T-helper 2 cell treated with Interferon-gamma antibody and Interleukin-4, amounts not matched to agents 5 μg/mL and 100 μg/mL, for 36 hours (primary cell): ENCODE measurements around the gene ANXA9.

ENCODE experiments used
- DNase-seq: peaks from one replicate; pipeline ENCODE4 v3.0.0; 2021; ENCODE audit warnings: low spot score
- H3K27ac Mint-ChIP-seq: one replicate; pipeline ENCODE4 v1.8.0; 2021; ENCODE audit warnings: mild to moderate bottlenecking, mixed read lengths
- H3K27me3 Mint-ChIP-seq: one replicate; pipeline ENCODE4 v1.8.0; 2021; ENCODE audit warnings: low read depth, mixed read lengths
- H3K36me3 Mint-ChIP-seq: one replicate; pipeline ENCODE4 v1.8.0; 2021; ENCODE audit warnings: low read depth, mixed read lengths
- H3K4me1 Mint-ChIP-seq: one replicate; pipeline ENCODE4 v1.8.0; 2021; ENCODE audit warnings: low read depth, mixed read lengths
- H3K4me3 Mint-ChIP-seq: one replicate; pipeline ENCODE4 v1.8.0; 2022; ENCODE audit warnings: mild to moderate bottlenecking, moderate library complexity, mixed read lengths
- H3K9me3 Mint-ChIP-seq: one replicate; pipeline ENCODE4 v1.8.0; 2021; ENCODE audit warnings: mixed read lengths

Gene ANXA9

GRCh38 chr1:151003180-151003579 lies 21.1 kb downstream of the ANXA9 start:
- Mint-ChIP-seq H3K27ac (peak overlapping the region; percentile 80), H3K36me3 (peaks cover 19% of the 10 kb centered on the region), H3K27me3 (no peaks in the 10 kb centered on the region), H3K4me3 (peak overlapping the region; percentile 76), H3K9me3 (no peaks in the 10 kb centered on the region), H3K4me1 (peaks cover 62% of the 10 kb centered on the region)
- DNase-seq = no peak

DNA sequence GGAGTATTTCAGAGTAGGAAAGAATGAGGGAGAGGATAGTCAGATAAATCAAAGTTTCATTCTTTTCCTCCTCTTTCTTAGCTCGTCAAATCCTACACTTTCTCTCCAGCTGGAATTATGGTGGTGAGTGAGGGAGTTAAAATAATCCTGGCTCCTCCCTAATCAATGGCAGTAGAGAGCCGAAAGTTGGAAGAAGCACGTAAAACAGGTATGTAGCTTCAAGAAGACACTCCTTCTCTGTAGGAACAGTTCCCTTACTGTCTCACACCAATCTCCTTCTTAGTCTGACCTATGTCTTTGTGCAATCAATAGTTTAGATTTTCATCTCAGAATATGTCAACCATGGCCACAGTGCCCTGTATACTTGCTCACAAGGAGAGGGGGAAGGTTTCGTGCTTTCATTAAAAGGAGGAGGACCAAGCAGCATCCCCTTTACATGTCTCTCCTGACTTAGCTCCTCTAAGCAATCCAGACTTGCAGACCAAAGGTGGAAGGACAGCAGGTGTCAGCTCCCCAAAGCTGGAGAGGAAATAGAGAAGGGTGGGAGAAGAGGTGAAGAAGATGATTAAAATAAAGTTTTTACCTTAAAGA lies 23.7 kb downstream of the ANXA9 start:
- no peak for DNase-seq
- no peaks in the 10 kb centered on the region for H3K9me3 Mint-ChIP-seq
- H3K36me3 Mint-ChIP-seq = peaks cover 17% of the 10 kb centered on the region
- H3K4me1 Mint-ChIP-seq = peaks cover 69% of the 10 kb centered on the region
- no peaks in the 10 kb centered on the region for H3K27me3 Mint-ChIP-seq
- H3K4me3 Mint-ChIP-seq = peak overlapping the region; percentile 98
- H3K27ac Mint-ChIP-seq = peak overlapping the region; percentile 92

- Mint-ChIP-seq H3K27me3 (no peaks in the 10 kb centered on the region), H3K36me3 (peaks cover 13% of the 10 kb centered on the region), H3K4me3 (peak within 1 kb of the TSS; percentile 98), H3K4me1 (peaks cover 71% of the 10 kb centered on the region), H3K9me3 (no peaks in the 10 kb centered on the region), H3K27ac (peak within 1 kb of the TSS; percentile 92)
- DNase-seq = peak; percentile 36
Observed at GRCh38 chr1:151006327-151007052, 24.4 kb downstream of the ANXA9 start, which contains the start of gene MINDY1. MINDY1 (minus strand) TSS chr1:151006902; CDS start chr1:151002617, 4,285 bp downstream.

- peaks cover 64% of the 10 kb centered on the region for H3K4me1 Mint-ChIP-seq
- no peaks in the 10 kb centered on the region for H3K27me3 Mint-ChIP-seq
- no peaks in the 10 kb centered on the region for H3K9me3 Mint-ChIP-seq
- peaks cover 4% of the 10 kb centered on the region for H3K36me3 Mint-ChIP-seq
- H3K4me3 Mint-ChIP-seq = peak overlapping the region; percentile 98
- peak overlapping the region; percentile 92 for H3K27ac Mint-ChIP-seq
- no peak for DNase-seq
Observed at GRCh38 chr1:151007853-151008243, 25.8 kb downstream of the ANXA9 start.

GRCh38 chr1:151008244-151009205 lies 26.4 kb downstream of the ANXA9 start, which contains the start of gene PRUNE1:
PRUNE1 (plus strand) TSS chr1:151008449; CDS start chr1:151008633, 184 bp downstream.
- Mint-ChIP-seq H3K27ac (peak within 1 kb of the TSS; percentile 92), H3K4me1 (peaks cover 60% of the 10 kb centered on the region), H3K9me3 (no peaks in the 10 kb centered on the region), H3K36me3 (peaks cover 3% of the 10 kb centered on the region), H3K4me3 (peak within 1 kb of the TSS; percentile 98), H3K27me3 (no peaks in the 10 kb centered on the region)
- DNase-seq = peak; percentile 96

GRCh38 chr1:151009206-151009587 lies 27.1 kb downstream of the ANXA9 start:
- Mint-ChIP-seq H3K27ac (peak overlapping the region; percentile 92), H3K9me3 (no peaks in the 10 kb centered on the region), H3K4me1 (peaks cover 56% of the 10 kb centered on the region), H3K36me3 (peaks cover 3% of the 10 kb centered on the region), H3K4me3 (peak overlapping the region; percentile 98), H3K27me3 (no peaks in the 10 kb centered on the region)
- no peak for DNase-seq

DNA sequence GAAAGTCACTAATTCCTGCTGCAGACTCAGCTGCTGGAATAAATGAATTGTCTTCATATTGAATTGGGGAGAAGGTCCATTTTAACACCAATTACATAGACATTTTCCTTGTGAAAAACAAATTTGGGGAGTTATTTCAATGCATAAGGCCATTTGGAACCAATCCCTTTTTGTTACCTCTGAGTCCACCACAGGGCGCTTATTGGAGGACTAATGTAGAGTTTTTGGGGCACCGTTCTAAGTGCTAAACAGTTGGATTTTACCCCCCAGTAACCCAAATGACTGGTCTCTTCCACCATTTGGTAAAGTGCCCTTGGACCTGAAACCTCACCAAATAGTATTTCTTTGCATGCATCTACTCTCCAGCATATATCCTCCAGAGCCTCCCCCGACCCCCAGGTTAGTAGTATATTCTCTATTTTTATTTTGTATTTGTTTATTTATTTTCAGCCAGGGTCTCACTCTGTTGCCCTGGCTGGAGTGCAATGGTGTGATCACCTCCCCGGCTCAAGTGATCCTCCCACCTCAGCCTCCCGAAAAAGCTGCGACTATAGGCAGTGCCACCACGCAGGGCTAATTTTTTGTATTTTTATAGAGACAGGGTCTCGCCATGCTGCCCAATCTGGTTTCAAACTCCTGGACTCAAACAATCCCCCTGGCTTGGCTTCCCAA lies 27.7 kb downstream of the ANXA9 start:
- Mint-ChIP-seq H3K36me3 (peaks cover 3% of the 10 kb centered on the region), H3K27me3 (no peaks in the 10 kb centered on the region), H3K4me1 (peaks cover 52% of the 10 kb centered on the region), H3K27ac (no peak overlapping the region), H3K9me3 (no peaks in the 10 kb centered on the region), H3K4me3 (peak overlapping the region; percentile 98)
- no peak for DNase-seq

DNA sequence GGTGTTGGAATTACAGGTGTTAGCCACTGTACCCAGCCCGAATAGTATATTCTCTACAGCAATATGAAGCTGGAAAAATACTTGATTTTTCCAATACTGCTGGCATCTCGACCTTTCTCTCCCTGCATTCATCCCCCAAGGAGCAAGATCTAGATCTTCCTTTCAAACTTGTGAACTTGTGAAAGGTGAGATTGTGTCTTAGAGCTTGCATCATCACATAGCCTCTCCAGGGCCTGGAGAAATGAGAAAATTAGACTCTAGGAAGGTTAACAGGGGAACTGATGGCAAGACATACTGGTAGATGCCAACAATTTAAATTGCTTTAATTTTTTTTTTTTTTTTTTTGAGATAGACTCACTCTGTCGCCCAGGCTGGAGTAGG lies 28.2 kb downstream of the ANXA9 start:
- no peaks in the 10 kb centered on the region for H3K27me3 Mint-ChIP-seq
- no peak overlapping the region for H3K27ac Mint-ChIP-seq
- peaks cover 3% of the 10 kb centered on the region for H3K36me3 Mint-ChIP-seq
- H3K4me3 Mint-ChIP-seq = peak overlapping the region; percentile 13
- no peaks in the 10 kb centered on the region for H3K9me3 Mint-ChIP-seq
- DNase-seq = no peak
- H3K4me1 Mint-ChIP-seq = peaks cover 49% of the 10 kb centered on the region

GRCh38 chr1:151011154-151011850 lies 29.2 kb downstream of the ANXA9 start:
- DNase-seq = no peak
- Mint-ChIP-seq H3K36me3 (peaks cover 3% of the 10 kb centered on the region), H3K27me3 (no peaks in the 10 kb centered on the region), H3K4me1 (peaks cover 39% of the 10 kb centered on the region), H3K27ac (peak overlapping the region; percentile 54), H3K4me3 (peak overlapping the region; percentile 43), H3K9me3 (no peaks in the 10 kb centered on the region)

- no peak for DNase-seq
- H3K36me3 Mint-ChIP-seq = peaks cover 3% of the 10 kb centered on the region
- peaks cover 25% of the 10 kb centered on the region for H3K4me1 Mint-ChIP-seq
- H3K4me3 Mint-ChIP-seq = no peak overlapping the region
- no peaks in the 10 kb centered on the region for H3K27me3 Mint-ChIP-seq
- H3K27ac Mint-ChIP-seq = no peak overlapping the region
- no peaks in the 10 kb centered on the region for H3K9me3 Mint-ChIP-seq
Observed at GRCh38 chr1:151012684-151013471, 30.8 kb downstream of the ANXA9 start.

DNA sequence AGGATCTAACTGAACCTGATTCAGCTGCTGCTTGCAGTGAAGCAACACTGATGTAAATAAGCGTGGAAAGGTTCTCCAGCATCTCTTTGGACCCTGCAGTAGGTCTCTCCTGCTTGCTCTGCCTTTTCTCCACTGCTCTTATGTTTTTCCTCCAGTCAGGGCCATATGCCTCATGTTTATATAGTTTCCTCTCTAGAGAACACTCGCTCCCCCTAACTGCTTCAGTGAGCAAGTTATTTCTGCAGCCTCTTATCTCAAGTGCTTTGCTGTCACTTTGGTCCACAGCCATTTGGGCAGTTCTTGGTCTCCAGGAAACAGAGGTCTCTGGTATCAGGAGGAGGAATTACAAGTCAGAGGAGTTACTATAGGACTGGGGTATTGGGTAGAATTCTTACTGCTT lies 31.4 kb downstream of the ANXA9 start:
- Mint-ChIP-seq H3K27me3 (no peaks in the 10 kb centered on the region), H3K36me3 (peaks cover 3% of the 10 kb centered on the region), H3K4me3 (no peak overlapping the region), H3K27ac (no peak overlapping the region), H3K9me3 (no peaks in the 10 kb centered on the region), H3K4me1 (peaks cover 23% of the 10 kb centered on the region)
- DNase-seq = no peak

GRCh38 chr1:151024540-151025146 lies 42.6 kb downstream of the ANXA9 start:
- peak; percentile 62 for DNase-seq
- no peak overlapping the region for H3K27ac Mint-ChIP-seq
- peaks cover 4% of the 10 kb centered on the region for H3K4me1 Mint-ChIP-seq
- H3K27me3 Mint-ChIP-seq = no peaks in the 10 kb centered on the region
- H3K9me3 Mint-ChIP-seq = no peaks in the 10 kb centered on the region
- H3K4me3 Mint-ChIP-seq = peak overlapping the region; percentile 49
- H3K36me3 Mint-ChIP-seq = peaks cover 23% of the 10 kb centered on the region
